ENCODE measurements around the gene KCNQ1.

DNA sequence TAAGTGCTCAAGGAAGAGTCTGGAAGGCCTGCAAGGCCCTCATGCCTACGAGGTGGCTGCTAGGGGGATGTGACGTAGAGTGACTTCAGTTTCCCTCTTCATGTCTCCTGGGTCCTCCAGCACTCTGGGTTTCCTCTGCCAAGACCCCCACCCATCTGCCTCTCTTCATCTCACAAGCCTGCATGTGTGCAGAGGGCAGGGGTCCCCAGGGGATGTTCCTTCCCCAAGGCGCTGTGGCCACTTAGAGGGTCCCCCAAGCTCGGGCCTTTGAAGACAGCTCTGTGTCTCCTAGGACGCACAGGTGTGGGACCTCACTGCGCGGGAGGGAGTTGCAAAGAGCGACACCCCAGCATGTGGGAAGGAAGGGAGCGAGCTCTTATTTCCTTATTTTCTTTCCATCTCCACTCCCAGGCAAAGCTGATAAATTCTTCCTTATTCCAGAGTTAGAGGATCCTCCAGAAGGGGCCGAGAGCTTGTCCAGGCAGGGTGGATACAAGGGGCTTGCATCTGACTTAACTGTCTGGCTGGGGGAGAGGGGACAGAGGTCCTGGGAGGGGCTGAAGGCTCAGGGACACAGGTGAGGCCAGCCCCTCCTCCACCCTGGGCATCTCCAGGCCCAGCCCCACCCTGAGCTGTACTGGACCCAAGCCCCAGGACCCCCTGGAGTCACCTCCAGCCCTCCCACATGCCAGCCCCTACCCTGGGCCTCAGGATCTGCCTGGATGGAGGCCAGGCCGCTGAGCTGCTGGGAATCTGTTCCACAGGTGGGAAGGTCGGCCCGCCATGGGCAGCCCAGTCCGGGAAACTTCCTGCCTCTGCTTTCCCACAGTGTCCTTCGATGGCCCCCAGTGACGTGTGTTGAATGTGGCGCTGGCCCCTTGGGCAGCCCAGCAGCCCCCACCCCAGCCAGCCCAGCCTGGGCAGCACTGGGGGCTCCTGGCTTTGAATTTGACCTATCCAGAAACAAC is 314.7 kb downstream of the KCNQ1 start:
- TF ChIP-seq, protein P1, sequence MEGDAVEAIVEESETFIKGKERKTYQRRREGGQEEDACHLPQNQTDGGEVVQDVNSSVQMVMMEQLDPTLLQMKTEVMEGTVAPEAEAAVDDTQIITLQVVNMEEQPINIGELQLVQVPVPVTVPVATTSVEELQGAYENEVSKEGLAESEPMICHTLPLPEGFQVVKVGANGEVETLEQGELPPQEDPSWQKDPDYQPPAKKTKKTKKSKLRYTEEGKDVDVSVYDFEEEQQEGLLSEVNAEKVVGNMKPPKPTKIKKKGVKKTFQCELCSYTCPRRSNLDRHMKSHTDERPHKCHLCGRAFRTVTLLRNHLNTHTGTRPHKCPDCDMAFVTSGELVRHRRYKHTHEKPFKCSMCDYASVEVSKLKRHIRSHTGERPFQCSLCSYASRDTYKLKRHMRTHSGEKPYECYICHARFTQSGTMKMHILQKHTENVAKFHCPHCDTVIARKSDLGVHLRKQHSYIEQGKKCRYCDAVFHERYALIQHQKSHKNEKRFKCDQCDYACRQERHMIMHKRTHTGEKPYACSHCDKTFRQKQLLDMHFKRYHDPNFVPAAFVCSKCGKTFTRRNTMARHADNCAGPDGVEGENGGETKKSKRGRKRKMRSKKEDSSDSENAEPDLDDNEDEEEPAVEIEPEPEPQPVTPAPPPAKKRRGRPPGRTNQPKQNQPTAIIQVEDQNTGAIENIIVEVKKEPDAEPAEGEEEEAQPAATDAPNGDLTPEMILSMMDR (IDR thresholded peaks at IDR 0.05): no peak
- no peak for TF ChIP-seq POLR2AphosphoS5 (IDR thresholded peaks at IDR 0.05)
- TF ChIP-seq POLR2A (IDR thresholded peaks at IDR 0.05): no peak
